Measurements from ENCODE around the gene SUN3. TPM values are rescaled to one million over a fixed set of nuclear protein-coding genes. Genes with fewer than 3 reads are reported as not detected.
A peak's percentile ranks its signal among the peaks of the same experiment; 100 is the strongest.
"Not testable (repeated sequence)": the region's sequence is repeated elsewhere in the genome, so short reads cannot be mapped to it uniquely, and the experiment has no call there.

The SUN3 gene
- total RNA-seq, 1 experiment from 2014 or later = 0.49 TPM

DNA sequence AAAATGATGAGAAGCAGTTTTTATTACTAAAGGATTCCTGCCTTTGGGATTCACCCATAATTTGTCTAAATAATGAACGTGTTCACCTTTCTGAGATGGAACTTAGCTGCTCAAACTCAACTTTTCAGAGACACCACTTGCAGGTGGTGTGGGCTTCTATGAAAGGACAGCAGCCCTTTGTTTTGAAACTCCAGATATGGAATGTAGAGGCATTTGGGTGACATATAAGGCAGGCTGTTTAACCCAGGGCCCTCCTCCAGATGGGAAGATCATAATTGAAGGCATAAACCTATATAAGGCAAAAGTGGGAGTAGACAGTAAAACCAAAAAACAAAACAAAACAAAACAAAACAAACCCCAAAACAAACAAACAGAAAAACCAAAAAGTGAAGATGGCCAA, 37.6 kb downstream of the SUN3 start:
- in situ Hi-C loops (cut with HindIII; ENCODE audit: low pct_unique_long_range_greater_than_20kb, low sequenced_read_pairs) = loop anchor here (10.0 kb wide), 1 partner anchor 84 kb away; no protein-coding TSS in a partner anchor
- H3K4me3 ChIP-seq (ENCODE audit: low read depth in 2 of 2, low read length in 2 of 2) = peak overlapping the region; percentile 44 to 56
- H3K36me3 ChIP-seq (ENCODE audit: control insufficient read depth, insufficient read depth, low read length) = no peaks in the 10 kb centered on the region
- POLR2A ChIA-PET = interaction anchor here (0.9 kb wide), 1 partner anchor 105 kb away, joined by 3 read pairs; no protein-coding TSS in a partner anchor
- DNase-seq (ENCODE audit: low read depth, low spot score) (no peak), ATAC-seq (peak; percentile 54)
- CTCF ChIA-PET = interaction anchor here (0.6 to 2.2 kb wide), 11 partner anchors 24 to 725 kb away, joined by 3 to 22 read pairs (median 4); partner anchors contain the start of gene C7orf57
- no peak for TF ChIP-seq POLR2AphosphoS5 (IDR thresholded peaks at IDR 0.05; ENCODE audit: low read depth, low read length)
- TF ChIP-seq CTCF (IDR thresholded peaks at IDR 0.05) = no peak
- no peak for TF ChIP-seq TCF7L2 (IDR thresholded peaks at IDR 0.05; ENCODE audit: low read depth, low read length)
- TF ChIP-seq, protein P1, sequence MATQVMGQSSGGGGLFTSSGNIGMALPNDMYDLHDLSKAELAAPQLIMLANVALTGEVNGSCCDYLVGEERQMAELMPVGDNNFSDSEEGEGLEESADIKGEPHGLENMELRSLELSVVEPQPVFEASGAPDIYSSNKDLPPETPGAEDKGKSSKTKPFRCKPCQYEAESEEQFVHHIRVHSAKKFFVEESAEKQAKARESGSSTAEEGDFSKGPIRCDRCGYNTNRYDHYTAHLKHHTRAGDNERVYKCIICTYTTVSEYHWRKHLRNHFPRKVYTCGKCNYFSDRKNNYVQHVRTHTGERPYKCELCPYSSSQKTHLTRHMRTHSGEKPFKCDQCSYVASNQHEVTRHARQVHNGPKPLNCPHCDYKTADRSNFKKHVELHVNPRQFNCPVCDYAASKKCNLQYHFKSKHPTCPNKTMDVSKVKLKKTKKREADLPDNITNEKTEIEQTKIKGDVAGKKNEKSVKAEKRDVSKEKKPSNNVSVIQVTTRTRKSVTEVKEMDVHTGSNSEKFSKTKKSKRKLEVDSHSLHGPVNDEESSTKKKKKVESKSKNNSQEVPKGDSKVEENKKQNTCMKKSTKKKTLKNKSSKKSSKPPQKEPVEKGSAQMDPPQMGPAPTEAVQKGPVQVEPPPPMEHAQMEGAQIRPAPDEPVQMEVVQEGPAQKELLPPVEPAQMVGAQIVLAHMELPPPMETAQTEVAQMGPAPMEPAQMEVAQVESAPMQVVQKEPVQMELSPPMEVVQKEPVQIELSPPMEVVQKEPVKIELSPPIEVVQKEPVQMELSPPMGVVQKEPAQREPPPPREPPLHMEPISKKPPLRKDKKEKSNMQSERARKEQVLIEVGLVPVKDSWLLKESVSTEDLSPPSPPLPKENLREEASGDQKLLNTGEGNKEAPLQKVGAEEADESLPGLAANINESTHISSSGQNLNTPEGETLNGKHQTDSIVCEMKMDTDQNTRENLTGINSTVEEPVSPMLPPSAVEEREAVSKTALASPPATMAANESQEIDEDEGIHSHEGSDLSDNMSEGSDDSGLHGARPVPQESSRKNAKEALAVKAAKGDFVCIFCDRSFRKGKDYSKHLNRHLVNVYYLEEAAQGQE (IDR thresholded peaks at IDR 0.05; ENCODE audit: insufficient read depth in 1 of 2, low read depth in 2 of 2, low read length in 1 of 2) = no peak
- H3K27me3 ChIP-seq (ENCODE audit: control insufficient read depth, insufficient read depth, low read length) = no peaks in the 10 kb centered on the region
- H3K27ac ChIP-seq (ENCODE audit: low read length) = peak overlapping the region; percentile 96
- no peaks in the 10 kb centered on the region for H3K9me3 ChIP-seq (ENCODE audit: control insufficient read depth, insufficient read depth, low read depth, low read length)
- intact Hi-C loops (cut with micrococcal nuclease; ENCODE audit: unreplicated experiment) = loop anchor here (1.0 to 5.0 kb wide), 3 partner anchors 96 to 161 kb away; partner anchors contain the start of gene UPP1
- H3K4me1 ChIP-seq (ENCODE audit: control insufficient read depth, insufficient read depth, low read length) = peaks cover 22% of the 10 kb centered on the region
- BruUV-seq (replicated peaks) = no TSS peak

DNA sequence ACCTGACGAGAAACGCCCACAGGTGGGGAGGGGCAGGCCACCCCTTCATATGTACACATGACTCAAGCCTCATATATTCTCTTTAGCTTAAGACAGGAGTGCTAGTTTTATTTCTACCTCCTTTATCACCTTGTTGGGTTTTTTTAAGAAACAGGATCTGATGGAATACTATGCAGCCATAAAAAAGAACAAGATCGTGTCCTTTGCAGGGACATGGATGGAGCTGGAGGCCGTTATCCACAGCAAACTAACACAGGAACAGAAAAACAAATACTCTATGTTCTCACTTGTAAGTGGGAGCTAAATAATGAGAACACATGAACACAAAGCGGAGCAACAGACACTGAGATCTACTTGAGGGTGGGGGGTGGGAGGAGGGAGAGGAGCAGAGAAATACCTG, 38.3 kb downstream of the SUN3 start:
- Histone ChIP-seq H3K36me3 (ENCODE audit: control insufficient read depth, insufficient read depth, low read length) (no peaks in the 10 kb centered on the region), H3K4me1 (ENCODE audit: control insufficient read depth, insufficient read depth, low read length) (peaks cover 22% of the 10 kb centered on the region), H3K4me3 (ENCODE audit: low read depth in 2 of 2, low read length in 2 of 2) (no peak overlapping the region), H3K27ac (ENCODE audit: low read length) (peak overlapping the region; percentile 96), H3K9me3 (ENCODE audit: control insufficient read depth, insufficient read depth, low read depth, low read length) (no peaks in the 10 kb centered on the region), H3K27me3 (ENCODE audit: control insufficient read depth, insufficient read depth, low read length) (no peaks in the 10 kb centered on the region)
- CTCF ChIA-PET = interaction anchor here (1.9 kb wide), 1 partner anchor 164 kb away, joined by 5 read pairs; no protein-coding TSS in a partner anchor
- ATAC-seq = no peak
- no peak for TF ChIP-seq CTCF (IDR thresholded peaks at IDR 0.05)
- TF ChIP-seq SIN3A (IDR thresholded peaks at IDR 0.05; ENCODE audit: borderline replicate concordance, insufficient read depth, low read depth, low read length) = no peak
- no peak for TF ChIP-seq TCF7L2 (IDR thresholded peaks at IDR 0.05; ENCODE audit: low read depth, low read length)
- TF ChIP-seq POLR2AphosphoS5 (IDR thresholded peaks at IDR 0.05; ENCODE audit: low read depth, low read length) = no peak
- TF ChIP-seq, protein P1 (IDR thresholded peaks at IDR 0.05; ENCODE audit: insufficient read depth in 1 of 2, low read depth in 2 of 2, low read length in 1 of 2) = no peak
- POLR2A ChIA-PET = no interaction called here
- in situ Hi-C loops (cut with HindIII; ENCODE audit: low pct_unique_long_range_greater_than_20kb, low sequenced_read_pairs) = loop anchor here (10.0 kb wide), 1 partner anchor 84 kb away; no protein-coding TSS in a partner anchor
- no TSS peak for BruUV-seq (replicated peaks)
- intact Hi-C loops (cut with micrococcal nuclease; ENCODE audit: unreplicated experiment) = loop anchor here (5.0 kb wide), 2 partner anchors 97 to 162 kb away; partner anchors contain the start of gene UPP1
- DNase-seq (ENCODE audit: low read depth, low spot score) = no peak

GRCh38 chr7:47989607-47990400, 39.1 kb downstream of the SUN3 start:
- POLR2A ChIA-PET; CTCF ChIA-PET; H3K9me3 ChIP-seq (ENCODE audit: control insufficient read depth, insufficient read depth, low read depth, low read length); H3K27me3 ChIP-seq (ENCODE audit: control insufficient read depth, insufficient read depth, low read length); DNase-seq (ENCODE audit: low read depth, low spot score); H3K36me3 ChIP-seq (ENCODE audit: control insufficient read depth, insufficient read depth, low read length); ATAC-seq; BruUV-seq (replicated peaks); H3K4me3 ChIP-seq (ENCODE audit: low read depth in 2 of 2, low read length in 2 of 2): not testable (repeated sequence)
- in situ Hi-C loops (cut with HindIII; ENCODE audit: low pct_unique_long_range_greater_than_20kb, low sequenced_read_pairs) = loop anchor here (10.0 kb wide), 1 partner anchor 85 kb away; no protein-coding TSS in a partner anchor
- Histone ChIP-seq H3K4me1 (ENCODE audit: control insufficient read depth, insufficient read depth, low read length) (peaks cover 22% of the 10 kb centered on the region), H3K27ac (ENCODE audit: low read length) (peak overlapping the region; percentile 18; the same call in 1 of the 2 replicates)
- intact Hi-C loops (cut with micrococcal nuclease; ENCODE audit: unreplicated experiment) = loop anchor here (5.0 kb wide), 2 partner anchors 97 to 162 kb away; partner anchors contain the start of gene UPP1
